ENCODE results near the gene LHPP. TPM values are rescaled to one million over a fixed set of nuclear protein-coding genes. Genes with fewer than 3 reads are reported as not detected.
A peak's percentile ranks its signal among the peaks of the same experiment; 100 is the strongest.

The LHPP gene
- total RNA-seq, 1 experiment from 2014 or later, result 15.4 TPM

- no peak for DNase-seq (ENCODE audit: low spot score)
These were observed 91.2 kb downstream of the LHPP start for GRCh38 chr10:124552691-124553276.

- DNase-seq (ENCODE audit: low spot score), result no peak
These were observed 92.6 kb downstream of the LHPP start for GRCh38 chr10:124554085-124554858.

- no peak for DNase-seq (ENCODE audit: low spot score)
These were observed 95.5 kb downstream of the LHPP start for GRCh38 chr10:124557167-124557566.

- no peak for DNase-seq (ENCODE audit: low spot score)
These were observed 96.2 kb downstream of the LHPP start for GRCh38 chr10:124557648-124558338.

GRCh38 chr10:124558339-124559321, 97.0 kb downstream of the LHPP start:
- no peak for DNase-seq (ENCODE audit: low spot score)

- DNase-seq (ENCODE audit: low spot score), result no peak
These were observed 97.9 kb downstream of the LHPP start for GRCh38 chr10:124559372-124560132.

- no peak for DNase-seq (ENCODE audit: low spot score)
These were observed 98.9 kb downstream of the LHPP start for GRCh38 chr10:124560377-124561105.

GRCh38 chr10:124561206-124561605, 99.6 kb downstream of the LHPP start:
- DNase-seq (ENCODE audit: low spot score), result no peak

- no peak for DNase-seq (ENCODE audit: low spot score)
These were observed 100.9 kb downstream of the LHPP start for GRCh38 chr10:124562425-124563060.

- DNase-seq (ENCODE audit: low spot score), result no peak
These were observed 101.9 kb downstream of the LHPP start for GRCh38 chr10:124563320-124564040.

GRCh38 chr10:124564881-124565280, 103.3 kb downstream of the LHPP start:
- DNase-seq (ENCODE audit: low spot score), result no peak

GRCh38 chr10:124565565-124566221, 104.1 kb downstream of the LHPP start:
- DNase-seq (ENCODE audit: low spot score), result peak; percentile 71

GRCh38 chr10:124566222-124566888, 104.7 kb downstream of the LHPP start:
- DNase-seq (ENCODE audit: low spot score), result no peak

GRCh38 chr10:124566981-124567835, 105.6 kb downstream of the LHPP start:
- no peak for DNase-seq (ENCODE audit: low spot score)

- DNase-seq (ENCODE audit: low spot score), result no peak
These were observed 106.7 kb downstream of the LHPP start for GRCh38 chr10:124568339-124568738.

GRCh38 chr10:124568848-124569622, 107.4 kb downstream of the LHPP start:
- no peak for DNase-seq (ENCODE audit: low spot score)
